Smooth muscle cell (in vitro differentiated cells): Measurements from ENCODE around the gene TCEA2. TPM values are rescaled to one million over a fixed set of nuclear protein-coding genes. Genes with fewer than 3 reads are reported as not detected.

ENCODE experiments used
- DNase-seq: peaks from one replicate; lab custom pipeline; 2025; ENCODE audit not compliant: unreplicated experiment; lab: John Stamatoyannopoulos, UW
- H2AFZ ChIP-seq: fragments of 200-600 bp; sonication (generic); 2 replicates; pipeline ENCODE4 v1.6.0; 2016; ENCODE audit warnings: antibody characterized with exemption, low read depth, mild to moderate bottlenecking
- H3F3A ChIP-seq: fragments of 200-600 bp; sonication (generic); 2 replicates; pipeline ENCODE4 v1.6.0; 2017; ENCODE audit warnings: antibody characterized with exemption, low read depth
- H3K27ac ChIP-seq: fragments of 200-600 bp; sonication (generic); 2 replicates; pipeline ENCODE4 v1.5.1; 2016; ENCODE audit warnings: low read depth, mild to moderate bottlenecking
- H3K27me3 ChIP-seq: fragments of 200-600 bp; sonication (generic); 2 replicates; pipeline ENCODE4 v1.6.1; 2016; ENCODE audit warnings: low read depth, mild to moderate bottlenecking
- H3K36me3 ChIP-seq: fragments of 200-600 bp; sonication (generic); 2 replicates; pipeline ENCODE4 v1.5.1; 2016; ENCODE audit warnings: low read depth
- H3K4me1 ChIP-seq: fragments of 200-600 bp; sonication (generic); 2 replicates; pipeline ENCODE4 v1.5.1; 2016; ENCODE audit warnings: low read depth
- H3K4me2 ChIP-seq: fragments of 200-600 bp; sonication (generic); 2 replicates; pipeline ENCODE4 v1.6.0; 2016; ENCODE audit warnings: mild to moderate bottlenecking
- H3K4me3 ChIP-seq: fragments of 200-600 bp; sonication (generic); 2 replicates; pipeline ENCODE4 v1.5.1; 2016; ENCODE audit warnings: mild to moderate bottlenecking
- H3K79me2 ChIP-seq: fragments of 200-600 bp; sonication (generic); 2 replicates; pipeline ENCODE4 v1.6.0; 2016; ENCODE audit warnings: low read depth, mild to moderate bottlenecking
- H3K9ac ChIP-seq: fragments of 200-600 bp; sonication (generic); 2 replicates; pipeline ENCODE4 v1.6.0; 2016; ENCODE audit warnings: low read depth
- H3K9me3 ChIP-seq: fragments of 200-600 bp; sonication (generic); replicated peaks from 2 replicates; pipeline ENCODE4 v1.5.1; 2016; ENCODE audit warnings: low read depth
- H4K20me1 ChIP-seq: fragments of 200-600 bp; sonication (generic); 2 replicates; pipeline ENCODE4 v1.6.0; 2016; ENCODE audit warnings: low read depth
- WGBS: methylation state at CpG from one replicate; pipeline ENCODE4 v1.1.7; 2016; ENCODE audit warnings: low lambda C conversion rate; 5-methylcytosine and 5-hydroxymethylcytosine counted together
- polyA plus RNA-seq: library from polyadenylated mRNA; unstranded; fragments of >200 nt; fragmentation: Nextera tagmentation; extraction: Ambion mirVana; gene quantifications from 2 replicates; pipeline ENCODE4 v1.2.1, GENCODE V29; 2016
- total RNA-seq: library from RNA; depleted of rRNA; stranded (reverse); fragments of >200 nt; gene quantifications from 2 replicates; pipeline ENCODE4 v1.2.3, GENCODE V29; 2014
- TF ChIP-seq, protein P1 (sequence below): fragments of 200-600 bp; sonication (generic); IDR thresholded peaks from 2 replicates; pipeline ENCODE4 v1.5.1; 2017; ENCODE audit warnings: borderline replicate concordance, mild to moderate bottlenecking, antibody characterized with exemption; ENCODE audit not compliant: insufficient read depth, poor library complexity, severe bottlenecking

TCEA2 gene
- total and polyA plus RNA-seq, 2 experiments from 2014 or later = 24.9 to 89.5 TPM

DNA sequence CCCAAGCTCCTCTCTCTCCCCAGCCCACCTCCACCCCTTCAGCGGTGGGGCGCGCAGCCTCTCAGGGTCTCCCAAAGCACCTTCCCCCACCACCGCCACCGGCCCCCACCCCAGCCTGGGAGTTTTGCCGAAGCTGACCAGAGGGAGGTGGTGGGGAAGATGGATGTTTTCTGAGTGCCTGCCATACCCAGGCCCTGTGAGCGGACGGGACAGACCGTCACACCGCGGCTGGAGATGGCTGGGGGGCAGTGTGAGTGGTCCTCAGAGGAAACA is 21.3 kb upstream of the TCEA2 start:
- H3K4me2 ChIP-seq = peak overlapping the region; percentile 97
- H3F3A ChIP-seq = peaks cover 6% of the 10 kb centered on the region
- peak overlapping the region; percentile 57 for H3K4me3 ChIP-seq
- no peak overlapping the region for H2AFZ ChIP-seq
- TF ChIP-seq, protein P1, sequence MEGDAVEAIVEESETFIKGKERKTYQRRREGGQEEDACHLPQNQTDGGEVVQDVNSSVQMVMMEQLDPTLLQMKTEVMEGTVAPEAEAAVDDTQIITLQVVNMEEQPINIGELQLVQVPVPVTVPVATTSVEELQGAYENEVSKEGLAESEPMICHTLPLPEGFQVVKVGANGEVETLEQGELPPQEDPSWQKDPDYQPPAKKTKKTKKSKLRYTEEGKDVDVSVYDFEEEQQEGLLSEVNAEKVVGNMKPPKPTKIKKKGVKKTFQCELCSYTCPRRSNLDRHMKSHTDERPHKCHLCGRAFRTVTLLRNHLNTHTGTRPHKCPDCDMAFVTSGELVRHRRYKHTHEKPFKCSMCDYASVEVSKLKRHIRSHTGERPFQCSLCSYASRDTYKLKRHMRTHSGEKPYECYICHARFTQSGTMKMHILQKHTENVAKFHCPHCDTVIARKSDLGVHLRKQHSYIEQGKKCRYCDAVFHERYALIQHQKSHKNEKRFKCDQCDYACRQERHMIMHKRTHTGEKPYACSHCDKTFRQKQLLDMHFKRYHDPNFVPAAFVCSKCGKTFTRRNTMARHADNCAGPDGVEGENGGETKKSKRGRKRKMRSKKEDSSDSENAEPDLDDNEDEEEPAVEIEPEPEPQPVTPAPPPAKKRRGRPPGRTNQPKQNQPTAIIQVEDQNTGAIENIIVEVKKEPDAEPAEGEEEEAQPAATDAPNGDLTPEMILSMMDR = no peak
- peaks cover 10% of the 10 kb centered on the region for H3K4me1 ChIP-seq
- no peaks in the 10 kb centered on the region for H3K9me3 ChIP-seq
- no peak for DNase-seq
- no peak overlapping the region for H3K9ac ChIP-seq
- H4K20me1 ChIP-seq = no peaks in the 10 kb centered on the region
- H3K27me3 ChIP-seq = peaks cover 41% of the 10 kb centered on the region
- H3K36me3 ChIP-seq = no peaks in the 10 kb centered on the region
- no peak overlapping the region for H3K27ac ChIP-seq
- WGBS = 56% methylated on average over 9 of the region's 11 CpGs
- H3K79me2 ChIP-seq = no peaks in the 10 kb centered on the region

DNA sequence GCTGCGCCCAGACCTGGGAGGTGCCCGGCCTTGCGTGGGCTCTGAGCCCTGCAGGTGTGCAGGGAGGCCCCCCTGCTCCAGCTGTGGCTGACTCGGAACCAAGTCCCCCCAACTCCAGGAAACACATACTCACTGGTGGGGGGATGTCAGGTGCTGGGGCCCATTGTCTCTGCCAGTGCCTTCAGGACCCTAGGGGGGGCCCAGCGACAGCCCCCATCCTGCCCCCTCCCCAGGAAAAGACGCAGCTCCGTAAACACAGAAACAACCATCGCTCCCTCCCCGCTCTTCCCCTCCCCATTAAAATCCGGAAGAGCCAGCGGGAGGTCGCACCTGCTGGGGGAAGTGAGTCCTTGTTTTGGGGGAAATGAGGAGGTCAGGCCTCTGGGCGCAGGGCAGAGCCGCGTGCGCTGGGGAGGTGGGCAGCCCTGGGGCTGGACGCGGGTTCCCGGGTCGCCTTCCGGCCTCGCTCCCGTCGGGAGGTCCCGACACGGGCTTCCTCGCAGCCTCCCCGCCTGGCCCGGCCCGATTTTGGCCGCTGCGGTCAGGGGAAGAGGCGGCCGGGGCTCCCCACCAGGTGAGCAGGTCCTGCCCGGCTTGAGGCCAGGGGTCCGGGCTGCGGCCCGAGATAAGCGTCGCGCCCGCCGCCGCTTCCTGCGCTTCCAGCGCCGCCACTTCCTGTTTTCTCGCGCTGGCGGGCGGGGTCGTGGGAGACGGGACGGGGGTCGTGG is 20.8 kb upstream of the TCEA2 start:
- Histone ChIP-seq H3K4me1 (peaks cover 10% of the 10 kb centered on the region), H3K36me3 (no peaks in the 10 kb centered on the region), H4K20me1 (no peaks in the 10 kb centered on the region), H3K4me3 (peak overlapping the region; percentile 57), H3K79me2 (no peaks in the 10 kb centered on the region), H3K27ac (no peak overlapping the region), H3K27me3 (peaks cover 43% of the 10 kb centered on the region), H3F3A (peaks cover 6% of the 10 kb centered on the region), H3K4me2 (peak overlapping the region; percentile 97), H3K9ac (no peak overlapping the region), H2AFZ (no peak overlapping the region), H3K9me3 (no peaks in the 10 kb centered on the region)
- no peak for DNase-seq
- TF ChIP-seq, protein P1 = no peak
- WGBS = 10% methylated on average over 47 of the region's 55 CpGs

DNA sequence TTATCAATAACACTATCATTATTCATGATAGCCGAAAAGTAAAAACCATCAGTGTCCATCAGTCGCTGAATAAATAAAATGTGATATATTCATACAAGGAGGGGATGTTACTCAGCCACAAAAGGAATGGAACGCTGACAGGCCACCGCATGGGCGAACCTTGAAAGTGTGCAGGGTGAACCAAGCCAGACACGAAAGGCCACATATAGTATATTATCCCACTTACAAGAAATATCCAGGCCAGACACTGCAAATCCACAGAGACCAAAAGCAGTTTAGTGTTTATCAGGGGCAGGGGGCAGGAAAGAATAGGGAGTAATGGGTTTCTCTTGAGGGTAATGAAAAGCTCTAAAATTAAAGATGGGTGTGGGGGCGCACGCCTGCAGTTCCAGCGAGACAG is 19.2 kb upstream of the TCEA2 start:
- peaks cover 33% of the 10 kb centered on the region for H3K27me3 ChIP-seq
- H3K4me1 ChIP-seq = peaks cover 10% of the 10 kb centered on the region
- no peaks in the 10 kb centered on the region for H3K36me3 ChIP-seq
- peaks cover 6% of the 10 kb centered on the region for H4K20me1 ChIP-seq
- H3K27ac ChIP-seq = no peak overlapping the region
- no peak overlapping the region for H3K9ac ChIP-seq
- no peaks in the 10 kb centered on the region for H3K9me3 ChIP-seq
- H3K79me2 ChIP-seq = no peaks in the 10 kb centered on the region
- no peak overlapping the region for H3K4me3 ChIP-seq
- WGBS = 94% methylated on average over 9 of the region's 9 CpGs
- no peak overlapping the region for H3K4me2 ChIP-seq
- H3F3A ChIP-seq = peaks cover 6% of the 10 kb centered on the region
- no peak for DNase-seq
- TF ChIP-seq, protein P1 = no peak
- no peak overlapping the region for H2AFZ ChIP-seq
